Stimulated activated CD8-positive, alpha-beta memory T cell treated with anti-CD3 and anti-CD28 coated beads, Interleukin-4, amount 100 ng/mL, for 1 hour (primary cell): ENCODE results near the gene PDE4D.

Source experiments
- DNase-seq, 2 donors: peaks; one replicate each; pipeline ENCODE4 v3.0.0-alpha.2; 2020; ENCODE audit warnings: low read depth in 2 of 2, low spot score in 1 of 2

The PDE4D gene

DNA sequence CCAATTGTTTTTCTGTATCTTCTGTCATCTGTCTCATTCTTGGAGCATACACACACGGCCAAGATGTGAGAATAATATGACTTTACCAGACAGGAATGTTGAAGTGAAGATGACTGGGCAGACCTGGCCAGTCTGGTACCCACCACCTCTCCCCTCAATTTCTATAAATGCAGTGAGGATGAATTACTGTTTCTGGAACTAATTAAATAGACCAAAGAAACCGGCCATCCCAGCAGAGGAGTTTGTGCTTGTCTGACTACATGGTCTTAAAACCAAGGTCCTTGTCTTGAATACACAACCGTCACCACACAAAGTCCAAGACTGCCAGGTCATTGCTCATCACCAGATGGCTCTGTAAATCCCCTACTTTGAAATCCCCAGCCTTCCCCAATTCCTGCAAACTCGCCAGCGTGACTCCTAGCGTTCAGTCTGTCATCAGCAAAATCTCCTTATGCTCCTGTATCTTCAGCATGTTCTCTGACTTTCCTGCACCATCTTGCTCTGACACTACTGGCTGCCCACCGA is 147.2 kb downstream of the PDE4D start:
- no peak for DNase-seq

DNA sequence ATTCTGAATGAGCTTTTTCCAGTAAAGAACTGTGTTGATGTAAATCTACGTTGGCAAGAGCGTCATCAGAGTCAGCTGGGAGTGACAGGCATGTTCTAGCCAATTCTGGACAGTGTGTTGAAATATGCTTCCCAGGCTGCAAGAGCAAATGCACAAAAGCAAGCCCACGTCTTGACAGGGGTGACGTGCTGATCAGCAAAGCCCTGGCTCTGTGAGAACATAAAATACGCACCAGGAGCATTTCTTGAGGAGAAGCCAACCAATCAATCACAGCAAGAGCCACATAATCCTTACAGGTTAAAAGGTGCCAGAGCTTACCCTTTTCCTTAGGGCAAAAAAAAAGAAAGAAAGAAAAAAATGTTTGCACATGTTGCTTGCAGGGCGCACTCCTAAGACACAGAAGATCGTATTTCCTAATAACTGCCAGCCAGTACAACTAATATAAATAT is 148.1 kb downstream of the PDE4D start:
- no peak for DNase-seq

DNA sequence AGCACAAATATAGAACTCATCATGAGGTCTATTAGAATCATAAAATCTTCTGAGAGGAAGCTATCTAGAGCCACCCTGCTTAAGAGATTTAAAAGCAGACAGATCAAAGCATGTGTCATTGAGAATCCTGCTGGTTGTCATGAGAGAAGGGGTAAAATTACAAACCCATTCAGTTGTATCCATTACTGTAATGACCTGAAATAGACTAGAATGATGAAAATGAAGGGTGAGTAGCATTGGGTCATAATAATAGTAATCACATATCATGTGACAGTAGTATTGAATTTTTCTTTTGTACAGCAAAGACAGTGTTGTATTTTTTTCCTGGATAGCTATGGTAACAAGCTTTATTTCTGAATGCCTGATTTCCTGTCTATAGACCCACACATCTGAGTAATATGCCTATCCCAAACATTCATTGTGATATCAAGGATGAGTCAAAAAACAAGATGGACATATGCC is 149.0 kb downstream of the PDE4D start:
- DNase-seq, result no peak

DNA sequence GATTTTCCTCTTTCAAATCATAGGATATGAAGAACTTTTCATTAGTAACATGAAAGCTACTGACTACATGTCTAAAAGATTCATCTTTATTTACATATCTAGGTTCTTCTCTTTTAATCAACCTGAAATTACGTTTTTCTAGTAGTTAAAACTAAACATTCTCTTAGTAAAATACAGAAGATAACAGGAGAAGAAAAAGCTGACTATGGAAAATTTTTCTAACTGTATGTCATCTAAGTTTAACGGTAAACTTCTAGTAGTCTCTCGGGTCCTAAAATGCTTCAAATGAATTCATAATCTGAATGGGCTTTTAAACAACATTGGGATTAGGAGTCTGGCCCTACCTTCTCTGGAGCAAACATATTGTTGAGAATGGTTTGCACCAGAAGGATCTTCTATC is 151.9 kb downstream of the PDE4D start:
- no peak for DNase-seq

DNA sequence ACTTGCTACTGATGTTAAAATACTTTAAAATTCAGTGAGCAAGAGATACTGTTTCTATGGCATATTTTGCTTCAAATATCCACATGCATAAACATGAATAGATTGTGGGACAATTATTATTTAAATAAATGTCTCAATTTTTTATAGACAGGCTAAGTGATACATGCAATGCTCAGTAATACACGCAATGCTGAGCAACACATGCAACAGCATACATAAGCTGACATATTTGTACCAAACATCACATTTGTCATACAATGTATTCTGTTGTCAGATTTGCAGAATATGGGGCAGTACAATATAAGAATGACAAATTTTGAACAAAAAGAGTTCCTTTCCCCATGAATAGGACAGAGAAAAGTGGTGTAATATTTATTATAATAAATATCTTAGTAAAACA is 155.5 kb downstream of the PDE4D start:
- no peak for DNase-seq

DNA sequence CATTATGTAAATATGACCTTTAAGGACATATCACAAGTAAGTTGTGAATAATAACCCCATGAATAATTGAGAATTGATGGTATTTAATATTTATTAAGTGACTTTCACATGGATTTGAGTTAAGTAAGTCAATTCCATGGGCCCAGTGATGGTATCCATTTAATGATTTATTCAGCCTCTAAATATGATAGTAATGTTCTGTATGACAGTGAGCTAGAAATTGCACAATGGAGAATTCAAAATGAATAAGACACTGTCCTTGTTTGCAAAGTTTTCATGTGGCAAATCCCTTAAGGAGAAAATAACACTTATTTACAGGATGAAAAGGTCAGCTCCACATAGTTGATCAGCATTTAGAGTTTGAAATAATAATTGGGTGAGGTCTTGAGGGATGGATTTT is 160.7 kb downstream of the PDE4D start:
- no peak for DNase-seq

DNA sequence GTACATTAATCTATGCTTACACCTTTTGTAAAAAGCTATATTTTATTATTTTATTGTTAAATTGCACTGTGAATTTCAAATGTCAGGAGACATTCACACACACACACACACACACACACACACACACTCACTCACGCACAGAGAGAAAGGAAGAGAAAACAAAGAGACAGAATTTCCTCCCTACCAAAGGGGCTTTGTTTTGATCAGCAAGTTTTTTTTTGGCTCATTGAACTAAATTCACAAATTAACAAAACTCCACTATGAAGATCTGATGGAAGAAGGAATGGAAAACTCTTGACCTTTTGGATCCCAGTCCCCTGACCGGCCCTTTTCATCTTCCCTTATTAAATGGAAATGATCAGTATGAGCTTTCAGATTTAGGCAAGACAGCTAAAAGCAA is 161.2 kb downstream of the PDE4D start:
- DNase-seq, result no peak

DNA sequence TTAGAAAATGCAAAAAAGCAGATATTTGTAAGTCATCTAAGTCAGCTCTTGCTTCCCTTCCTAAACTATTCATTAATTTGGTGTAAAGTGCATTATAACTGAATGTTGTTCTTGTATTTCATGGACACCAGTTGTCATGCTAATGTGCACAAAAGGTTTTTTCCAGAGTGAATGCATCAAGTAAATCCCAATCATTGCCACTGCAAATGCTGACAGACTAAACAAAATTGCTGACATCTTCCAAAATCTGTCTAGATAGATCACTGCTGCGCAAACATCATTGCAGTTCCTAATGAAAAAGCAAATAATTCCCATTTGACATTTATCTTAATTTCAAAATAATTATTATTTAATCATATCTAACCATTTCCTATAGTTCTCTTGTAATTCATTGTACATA is 161.7 kb downstream of the PDE4D start:
- no peak for DNase-seq

DNA sequence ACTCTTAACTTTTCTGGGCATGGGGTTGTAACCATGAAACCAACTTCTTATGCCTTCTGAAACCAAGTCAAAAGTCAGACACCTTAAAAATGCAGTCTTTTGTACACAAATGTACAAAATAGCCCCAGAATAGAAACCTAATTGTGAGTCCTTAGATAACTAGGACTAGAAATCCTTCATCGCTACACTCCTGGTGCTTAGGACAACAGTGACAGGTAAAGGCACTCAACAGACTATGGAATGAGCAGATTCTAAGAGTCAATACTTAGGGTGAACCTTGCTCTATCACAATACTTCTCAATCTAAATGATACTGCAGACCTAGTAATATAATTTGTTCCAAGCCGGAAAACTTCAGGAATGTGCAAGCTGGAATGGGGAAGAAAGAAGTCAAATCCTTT is 163.7 kb downstream of the PDE4D start:
- DNase-seq, result no peak

DNA sequence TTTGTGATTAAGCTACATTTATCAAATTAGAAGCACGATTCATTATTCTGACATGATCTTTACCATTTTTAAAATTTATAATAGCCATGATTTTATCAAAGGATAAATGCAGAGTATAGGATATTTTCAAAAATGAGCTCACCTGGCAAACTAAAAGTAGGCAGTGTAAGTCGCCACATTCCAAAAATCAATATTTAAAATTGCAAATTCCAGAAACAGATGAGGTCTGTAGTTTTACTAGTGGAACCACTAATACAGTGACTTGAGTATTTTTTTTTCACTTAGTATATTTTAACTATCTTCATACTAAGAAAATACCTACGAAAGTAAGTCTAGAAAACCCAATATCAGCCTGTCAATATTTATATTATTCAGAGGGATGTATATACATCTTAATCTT is 164.2 kb downstream of the PDE4D start:
- DNase-seq, result no peak

DNA sequence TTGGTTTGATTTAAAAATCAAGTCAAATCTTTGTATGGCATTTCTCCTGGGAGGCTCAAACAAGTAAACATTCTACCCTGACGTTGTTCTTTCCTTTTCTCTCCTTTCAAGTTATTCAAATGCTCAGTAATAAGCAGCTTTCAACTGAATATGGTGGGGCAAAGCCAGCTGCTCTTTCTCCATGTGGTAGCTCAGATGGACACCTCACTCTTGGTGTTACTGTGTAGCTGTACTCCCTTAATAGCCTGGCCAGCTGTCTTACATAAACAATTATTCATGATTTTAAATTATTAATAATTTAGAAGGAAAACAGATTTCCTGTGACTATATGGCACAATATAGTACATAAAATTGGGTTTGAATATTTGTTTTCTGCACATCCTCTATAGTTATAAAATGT is 165.2 kb downstream of the PDE4D start:
- no peak for DNase-seq

DNA sequence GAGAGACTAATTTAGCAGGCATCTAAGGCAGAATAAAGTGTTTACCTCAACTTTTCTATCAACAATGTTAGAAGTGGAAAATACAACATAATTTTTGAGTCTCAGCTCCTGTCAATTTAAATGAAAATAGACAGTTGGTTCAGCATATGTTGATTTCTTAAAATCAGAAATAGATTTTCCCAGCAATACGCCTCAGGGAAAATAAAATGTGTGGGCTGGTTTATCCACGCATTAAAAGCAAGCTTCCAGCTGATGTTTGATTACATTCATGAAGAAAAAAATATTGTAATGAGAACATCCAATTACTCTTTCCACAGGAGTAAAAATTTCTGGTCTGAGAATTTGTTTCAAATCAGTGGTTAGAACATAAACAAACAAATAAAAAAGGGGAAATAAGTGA is 166.3 kb downstream of the PDE4D start:
- DNase-seq, result no peak

DNA sequence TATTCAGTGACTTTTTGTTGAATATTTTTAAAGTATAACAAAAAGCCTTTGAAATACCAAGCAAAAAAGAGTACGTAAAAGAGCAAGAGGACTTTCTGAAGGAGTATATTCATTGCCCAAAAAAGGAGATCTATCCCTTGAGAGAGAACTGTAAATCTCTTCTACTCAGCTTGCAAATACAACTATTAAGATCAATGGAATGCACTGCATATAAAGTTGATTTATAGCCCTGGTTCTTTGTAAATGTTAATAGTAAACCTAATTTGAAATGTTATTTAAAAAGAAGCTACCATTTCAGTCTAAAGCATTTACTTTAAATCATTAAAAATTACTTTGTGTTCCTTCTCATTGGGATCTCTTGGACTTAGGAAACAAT is 168.1 kb downstream of the PDE4D start:
- DNase-seq, result no peak

DNA sequence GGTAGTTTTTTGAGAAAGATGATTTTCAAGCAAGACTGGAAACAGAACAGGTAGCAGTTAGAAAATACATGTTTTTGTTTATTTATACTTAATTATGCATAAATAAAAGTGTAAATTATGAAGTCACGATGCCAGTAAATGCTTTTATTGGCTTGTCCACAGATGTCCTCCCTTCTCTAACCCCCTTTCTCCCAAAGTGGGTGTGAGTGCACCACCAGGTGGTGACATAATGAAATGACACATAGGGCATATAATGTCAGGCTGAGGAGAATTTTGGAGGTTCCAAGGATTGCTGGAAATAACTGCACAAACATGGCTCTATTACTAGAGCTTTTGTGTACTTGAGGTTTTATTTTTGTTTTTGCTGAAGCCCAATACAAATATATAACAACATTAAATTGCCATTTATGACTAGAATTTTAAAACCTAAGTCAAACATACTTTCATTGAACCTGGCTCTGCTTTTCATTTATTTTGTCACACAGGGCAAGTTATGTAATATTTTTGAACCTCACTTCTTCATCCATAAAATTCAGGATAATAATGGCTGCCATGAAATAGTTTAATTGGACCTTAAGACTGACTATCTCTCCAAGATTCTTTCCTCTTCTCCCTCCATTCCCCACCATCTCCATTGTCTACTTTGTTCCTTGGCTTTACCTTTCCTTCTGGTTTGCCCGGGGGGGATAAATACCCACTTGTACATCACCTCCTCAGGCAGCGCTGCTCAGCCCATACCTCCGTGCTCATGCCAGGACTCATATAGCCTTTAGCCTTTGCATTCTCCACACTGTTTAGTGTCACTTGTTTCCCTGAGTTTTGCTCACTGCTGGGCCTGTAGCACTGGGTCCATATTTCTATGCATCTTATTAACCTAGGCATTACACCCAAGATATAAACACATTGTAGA is 168.8 kb downstream of the PDE4D start:
- DNase-seq, result no peak

DNA sequence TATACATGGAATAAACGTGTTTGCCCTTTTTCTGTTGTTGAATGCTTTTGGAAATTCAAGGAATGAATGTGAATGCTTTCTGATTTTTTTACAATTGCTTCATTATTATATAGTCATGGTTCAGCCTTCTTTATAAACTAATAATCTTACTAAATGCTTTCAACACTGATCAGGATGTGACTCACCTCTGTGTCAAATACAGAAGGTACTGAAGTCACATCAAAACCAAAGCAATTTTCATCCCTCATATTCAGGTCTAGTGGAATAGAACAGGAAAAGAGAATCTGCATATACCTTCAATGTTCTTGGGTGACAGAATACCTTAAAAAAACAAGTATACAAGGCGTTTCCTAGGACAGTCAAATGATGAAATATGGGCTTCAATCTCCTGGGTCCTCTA is 170.7 kb downstream of the PDE4D start:
- no peak for DNase-seq

DNA sequence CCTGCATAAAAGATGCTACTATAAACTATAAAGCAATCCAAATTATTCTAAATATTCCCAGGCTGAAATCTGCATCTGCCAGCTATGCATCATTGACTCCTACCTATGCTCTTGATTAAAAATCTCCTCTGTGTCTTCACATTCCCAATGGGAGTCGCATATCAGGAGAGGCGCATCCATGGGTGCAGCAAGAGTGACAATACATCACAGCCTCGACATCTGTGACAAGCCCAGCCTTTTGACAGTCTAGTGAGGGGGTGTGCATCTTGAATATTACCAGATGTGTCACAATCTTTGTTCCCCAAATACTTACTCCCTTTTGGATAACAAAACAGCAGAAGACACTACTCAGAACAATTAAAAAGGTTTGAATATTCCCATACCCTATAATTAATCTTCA is 171.8 kb downstream of the PDE4D start:
- DNase-seq, result no peak

DNA sequence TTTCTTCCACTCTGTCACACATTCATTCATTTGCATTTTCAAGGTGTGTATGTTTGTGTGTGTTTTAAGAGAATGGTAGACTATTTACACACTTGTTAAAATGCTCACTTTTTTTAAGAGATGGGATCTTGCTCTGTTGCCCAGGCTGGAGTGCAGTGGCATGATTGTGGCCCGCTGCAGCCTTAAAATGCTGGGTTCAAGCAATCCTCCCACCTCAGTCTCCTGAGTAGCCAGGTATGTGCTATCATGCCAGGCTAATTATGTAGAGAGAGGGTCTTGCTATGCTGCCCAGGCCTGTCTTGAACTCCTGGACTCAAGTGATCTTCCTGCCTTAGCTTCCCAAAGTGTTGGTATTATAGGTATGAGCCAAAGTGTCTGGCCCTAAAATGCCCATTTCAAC is 173.5 kb downstream of the PDE4D start:
- DNase-seq, result no peak

DNA sequence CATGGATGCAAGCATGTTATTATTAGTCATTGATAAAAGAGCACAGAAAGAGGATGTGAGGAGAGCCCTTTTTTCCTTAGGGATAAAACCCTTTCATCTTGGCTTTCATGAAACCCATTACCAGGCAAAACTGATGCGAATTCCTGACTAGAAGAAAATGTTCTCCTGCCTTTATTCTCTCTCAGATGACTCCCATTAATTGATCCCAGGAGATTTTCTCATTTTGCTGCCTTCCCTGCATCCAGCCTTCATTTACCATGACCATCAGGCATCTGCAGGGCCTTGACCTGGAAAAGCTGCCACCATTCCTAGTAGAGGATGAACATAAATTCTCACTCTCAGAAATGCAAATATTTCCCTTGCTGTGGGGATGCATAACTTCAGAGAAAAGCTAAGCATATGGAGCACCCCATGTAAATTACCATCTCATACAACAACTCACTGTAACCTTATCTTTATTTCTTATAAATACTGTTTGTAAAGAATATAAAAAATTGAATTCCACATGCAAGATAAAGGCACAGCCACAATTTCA is 176.5 kb downstream of the PDE4D start:
- no peak for DNase-seq

DNA sequence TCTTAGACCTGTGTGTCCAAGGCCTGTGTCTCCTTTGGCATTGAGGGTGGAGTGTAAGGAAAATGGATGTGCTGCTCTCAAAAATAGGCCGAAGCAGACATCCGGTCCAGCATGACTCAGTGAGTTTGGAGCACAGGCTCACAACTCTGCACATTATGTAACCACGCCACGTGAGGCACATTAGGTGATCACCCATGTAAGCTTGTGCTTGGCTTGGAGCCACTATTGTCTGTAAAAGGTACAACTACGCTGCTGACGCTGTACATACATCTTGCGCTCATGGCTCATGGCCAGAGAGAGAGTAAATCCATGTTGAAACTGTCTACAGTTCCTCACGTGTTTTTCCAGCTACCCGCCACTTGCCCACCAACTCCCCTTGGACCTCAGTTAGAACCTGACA is 177.5 kb downstream of the PDE4D start:
- no peak for DNase-seq

DNA sequence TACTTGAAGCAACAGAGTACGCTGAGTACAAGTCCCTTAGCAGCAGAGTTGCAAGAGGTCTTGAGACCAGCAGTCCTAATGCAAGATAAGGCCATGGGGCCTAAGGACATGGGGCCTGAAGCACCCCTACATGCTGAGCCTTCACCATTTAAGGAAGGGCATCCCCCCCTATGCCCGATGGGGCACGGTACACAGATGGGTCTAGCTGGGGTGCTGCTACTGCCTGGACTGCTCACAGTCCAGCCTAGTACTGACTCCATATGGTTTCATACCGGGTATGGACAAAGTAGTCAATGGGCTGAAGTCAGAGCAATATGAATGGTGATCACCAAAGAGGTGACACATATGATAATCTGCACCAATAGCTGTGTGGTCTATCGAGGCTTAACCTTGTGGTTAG is 178.3 kb downstream of the PDE4D start:
- DNase-seq, result no peak

DNA sequence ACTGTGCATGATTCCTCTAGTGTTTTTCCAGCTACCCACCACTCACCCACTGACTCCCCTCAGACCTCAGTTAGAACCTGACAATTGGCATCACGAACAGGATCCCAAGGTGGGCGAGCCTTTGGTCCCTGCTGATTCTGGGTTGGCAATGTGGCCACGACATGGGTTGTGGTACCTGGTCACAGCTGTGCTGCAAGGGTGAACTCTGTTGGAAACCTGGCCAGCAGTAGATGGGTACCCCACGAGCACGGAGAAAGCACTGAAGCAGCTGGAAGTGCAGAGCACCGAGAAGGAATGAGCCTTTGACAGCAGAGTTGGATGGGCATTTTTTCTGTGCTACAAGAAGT is 180.1 kb downstream of the PDE4D start:
- DNase-seq, result no peak

DNA sequence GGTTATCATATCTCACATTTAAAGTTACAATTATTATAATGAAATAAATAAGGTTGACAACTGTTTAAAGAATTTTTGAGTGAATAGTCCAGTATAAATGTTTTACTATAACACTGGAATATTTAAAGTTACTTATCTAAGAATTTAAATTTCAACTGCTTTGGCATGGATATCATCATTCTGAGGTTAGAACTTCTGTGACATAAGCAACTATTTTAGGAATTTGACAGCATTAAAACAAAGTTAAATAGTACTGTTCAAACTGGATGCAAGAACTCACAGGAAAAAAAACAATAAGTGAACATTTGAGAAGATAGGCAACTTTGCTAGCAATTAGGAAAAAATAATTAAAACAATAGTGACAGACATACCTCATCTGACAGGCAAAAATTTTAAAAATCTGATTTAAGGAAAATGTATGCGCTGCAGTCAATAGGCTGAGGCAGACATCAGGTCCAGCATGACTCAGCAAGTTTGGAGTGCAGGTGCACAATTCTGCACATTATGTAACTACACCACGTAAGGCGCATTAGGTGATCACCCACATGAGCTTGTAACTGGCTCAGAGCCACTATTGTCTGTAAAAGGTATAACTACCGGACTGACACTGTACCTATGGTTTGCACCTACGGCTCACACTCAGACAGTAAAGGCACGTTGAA is 180.6 kb downstream of the PDE4D start:
- no peak for DNase-seq
